Mammary epithelial cell (primary cell): ENCODE results near the gene RBM34.
"Not testable (repeated sequence)": the region's sequence is repeated elsewhere in the genome, so short reads cannot be mapped to it uniquely, and the experiment has no call there.

ENCODE experiments used
- CTCF ChIP-seq, 2 donors: IDR thresholded peaks in 1 of 2; conservative IDR thresholded peaks in 1 of 2; 2 replicates each; pipeline ENCODE4 v1.5.1; 2011 to 2012; ENCODE audit warnings: inconsistent platforms in 2 of 2, low read length in 2 of 2, mild to moderate bottlenecking in 2 of 2, control low read depth in 1 of 2, low read depth in 1 of 2; ENCODE audit not compliant: insufficient read depth in 1 of 2; ENCODE audit errors: extremely low read depth in 1 of 2
- EZH2 ChIP-seq: IDR thresholded peaks from 2 replicates; pipeline ENCODE4 v1.6.1; 2012; ENCODE audit warnings: low read length, inconsistent platforms, borderline replicate concordance

DNA sequence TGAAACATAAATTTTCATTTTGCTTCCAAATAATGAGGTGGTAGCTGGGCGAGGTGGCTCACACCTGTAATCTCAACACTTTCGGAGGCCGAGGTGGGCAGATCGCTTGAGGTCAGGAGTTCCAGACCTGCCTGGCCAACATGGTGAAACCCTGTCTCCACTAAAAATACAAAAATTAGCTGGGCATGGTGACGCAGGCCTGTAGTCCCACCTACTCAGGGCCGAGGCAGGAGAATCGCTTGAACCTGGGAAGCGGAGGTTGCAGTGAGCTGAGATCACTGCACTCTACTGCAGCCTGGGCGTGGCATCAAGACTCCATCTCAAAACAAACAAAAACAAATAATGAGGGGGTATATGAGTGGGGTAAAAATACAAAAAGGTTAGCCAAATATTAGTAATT is 1.1 kb downstream of the RBM34 start:
- not testable (repeated sequence) for TF ChIP-seq CTCF (conservative IDR thresholded peaks at IDR 0.05 in 1 of 2, IDR thresholded peaks at IDR 0.05 in 1 of 2; ENCODE audit: extremely low read depth in 1 of 2, insufficient read depth in 1 of 2, low read depth in 1 of 2, low read length in 2 of 2); EZH2
